WTC11 (cell line): ENCODE data around the gene SBF2.

Experiments
- CTCF ChIP-seq: fragments of 200-600 bp; IDR thresholded peaks from 2 replicates; pipeline ENCODE4 v1.8.0; 2022; ENCODE audit warnings: antibody characterized with exemption
- USF2 ChIP-seq: sonication (generic); formaldehyde crosslinking; IDR thresholded peaks from 2 replicates; pipeline ENCODE4 v1.8.1; 2023; ENCODE audit warnings: mild to moderate bottlenecking, missing genetic modification reagents, moderate library complexity
- TF ChIP-seq, protein P1 (sequence below): sonication (generic); formaldehyde crosslinking; IDR thresholded peaks from 2 replicates; pipeline ENCODE4 v1.8.1; 2022; ENCODE audit warnings: low read depth, mild to moderate bottlenecking, moderate library complexity, missing genetic modification reagents, borderline replicate concordance

DNA sequence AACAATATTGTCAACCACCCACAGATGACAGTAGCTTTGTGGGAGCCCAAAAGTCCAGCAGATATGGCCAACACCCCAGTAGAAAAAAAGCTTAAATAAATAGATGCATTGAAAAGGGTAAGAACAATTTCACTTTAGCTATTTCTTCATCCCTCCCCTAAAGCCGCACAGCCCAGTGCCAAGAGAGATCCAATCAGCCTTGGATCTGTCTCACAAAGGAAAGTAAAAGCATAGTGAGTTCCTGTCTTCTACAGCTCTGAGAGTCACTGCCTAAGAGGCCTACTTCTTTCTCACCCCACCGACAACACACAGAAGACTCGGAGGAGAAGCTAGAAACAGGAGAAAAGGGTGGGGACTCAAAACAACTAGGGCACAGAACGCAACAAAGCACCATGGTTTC lies 196.4 kb downstream of the SBF2 start:
- no peak for TF ChIP-seq CTCF
- TF ChIP-seq, protein P1, sequence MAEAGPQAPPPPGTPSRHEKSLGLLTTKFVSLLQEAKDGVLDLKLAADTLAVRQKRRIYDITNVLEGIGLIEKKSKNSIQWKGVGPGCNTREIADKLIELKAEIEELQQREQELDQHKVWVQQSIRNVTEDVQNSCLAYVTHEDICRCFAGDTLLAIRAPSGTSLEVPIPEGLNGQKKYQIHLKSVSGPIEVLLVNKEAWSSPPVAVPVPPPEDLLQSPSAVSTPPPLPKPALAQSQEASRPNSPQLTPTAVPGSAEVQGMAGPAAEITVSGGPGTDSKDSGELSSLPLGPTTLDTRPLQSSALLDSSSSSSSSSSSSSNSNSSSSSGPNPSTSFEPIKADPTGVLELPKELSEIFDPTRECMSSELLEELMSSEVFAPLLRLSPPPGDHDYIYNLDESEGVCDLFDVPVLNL: no peak
- TF ChIP-seq USF2 (CRISPR knock-in tag): no peak
